GM18505 (cell line): ENCODE data around the gene NKX6-2.
"Not testable (repeated sequence)": the region's sequence is repeated elsewhere in the genome, so short reads cannot be mapped to it uniquely, and the experiment has no call there.

Experiments
- ATAC-seq: cut with Tn5 transposase; IDR thresholded peaks from one replicate; pipeline ENCODE4 v1.9.1; 2021; ENCODE audit not compliant: unreplicated experiment
- POLR2A ChIP-seq: IDR thresholded peaks from 4 replicates; pipeline ENCODE4 v1.6.1; 2011; ENCODE audit warnings: borderline replicate concordance; ENCODE audit not compliant: insufficient read depth, insufficient read length; ENCODE audit errors: extremely low read depth

NKX6-2 gene

GRCh38 chr10:132745971-132746370, 40.0 kb downstream of the NKX6-2 start:
- ATAC-seq: no peak
- TF ChIP-seq POLR2A: no peak

GRCh38 chr10:132745511-132745910, 40.4 kb downstream of the NKX6-2 start:
- no peak for TF ChIP-seq POLR2A
- ATAC-seq: no peak

- no peak for TF ChIP-seq POLR2A
- ATAC-seq: no peak
These were observed 41.1 kb downstream of the NKX6-2 start for GRCh38 chr10:132744839-132745238.

- no peak for ATAC-seq
- TF ChIP-seq POLR2A: no peak
These were observed 41.9 kb downstream of the NKX6-2 start for GRCh38 chr10:132743925-132744490.

GRCh38 chr10:132743196-132743924, 42.6 kb downstream of the NKX6-2 start:
- ATAC-seq: not testable (repeated sequence)

GRCh38 chr10:132742837-132743194, 43.1 kb downstream of the NKX6-2 start:
- no peak for ATAC-seq
- TF ChIP-seq POLR2A: no peak

GRCh38 chr10:132742167-132742836, 43.6 kb downstream of the NKX6-2 start:
- ATAC-seq: no peak
- no peak for TF ChIP-seq POLR2A

- no peak for ATAC-seq
- TF ChIP-seq POLR2A: no peak
These were observed 45.4 kb downstream of the NKX6-2 start for GRCh38 chr10:132740588-132740987.

GRCh38 chr10:132739225-132739613, 46.7 kb downstream of the NKX6-2 start:
- no peak for ATAC-seq
- TF ChIP-seq POLR2A: no peak

- ATAC-seq: no peak
- no peak for TF ChIP-seq POLR2A
These were observed 47.3 kb downstream of the NKX6-2 start for GRCh38 chr10:132738454-132739224.

GRCh38 chr10:132737390-132738048, 48.4 kb downstream of the NKX6-2 start:
- no peak for TF ChIP-seq POLR2A
- no peak for ATAC-seq

- TF ChIP-seq POLR2A: no peak
- ATAC-seq: no peak
These were observed 50.0 kb downstream of the NKX6-2 start for GRCh38 chr10:132735923-132736391.

- no peak for ATAC-seq
- TF ChIP-seq POLR2A: no peak
These were observed 50.6 kb downstream of the NKX6-2 start for GRCh38 chr10:132735341-132735775.
